NCI-H526 (cell line): ENCODE measurements around the gene IL12RB2.
"Not testable (repeated sequence)": the region's sequence is repeated elsewhere in the genome, so short reads cannot be mapped to it uniquely, and the experiment has no call there.

ENCODE experiments used
- DNase-seq, 2 experiments: peaks; one replicate each; lab custom pipeline; 2025; lab: John Stamatoyannopoulos, UW

Gene IL12RB2

DNA sequence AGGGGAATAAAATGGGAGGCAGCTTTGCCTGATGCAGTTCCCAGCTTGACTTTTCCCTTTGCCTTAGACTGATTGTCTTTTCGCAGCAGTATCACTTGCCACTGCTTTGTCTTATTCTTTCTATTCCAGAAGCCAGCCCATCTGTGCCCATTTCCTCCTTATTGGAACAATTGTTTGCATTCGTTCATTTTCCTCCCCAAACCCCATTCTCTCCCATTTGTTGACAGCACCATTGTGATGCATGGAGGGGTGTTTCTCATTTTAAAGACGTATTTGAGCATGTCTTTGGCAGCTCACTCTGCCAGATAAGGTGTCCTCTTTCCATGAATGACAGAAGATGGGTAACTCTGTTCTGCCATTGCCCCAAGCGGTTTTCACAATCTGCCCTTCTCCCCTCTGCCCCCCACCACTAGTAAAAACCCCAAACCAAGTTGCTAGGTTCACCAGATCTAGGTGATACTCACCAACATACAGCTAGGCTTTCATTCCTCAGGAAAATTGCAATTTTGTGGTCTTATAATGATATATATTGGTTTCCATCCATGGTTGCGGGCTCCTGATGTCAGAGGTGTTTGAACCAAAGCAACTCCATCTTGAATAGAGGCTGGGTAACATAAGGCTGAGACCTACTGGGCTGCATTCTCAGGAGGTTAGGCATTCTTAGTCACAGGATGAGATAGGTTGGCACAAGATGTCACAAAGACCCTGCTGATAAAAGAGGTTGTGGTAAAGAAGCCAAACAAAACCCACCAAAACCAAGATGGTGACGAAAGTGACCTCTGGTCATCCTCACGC, 91.7 kb downstream of the IL12RB2 start:
- DNase-seq = no peak

- DNase-seq = not testable (repeated sequence)
These were observed 92.5 kb downstream of the IL12RB2 start for GRCh38 chr1:67400029-67400786.

GRCh38 chr1:67401443-67401842, 93.8 kb downstream of the IL12RB2 start:
- DNase-seq = no peak

DNA sequence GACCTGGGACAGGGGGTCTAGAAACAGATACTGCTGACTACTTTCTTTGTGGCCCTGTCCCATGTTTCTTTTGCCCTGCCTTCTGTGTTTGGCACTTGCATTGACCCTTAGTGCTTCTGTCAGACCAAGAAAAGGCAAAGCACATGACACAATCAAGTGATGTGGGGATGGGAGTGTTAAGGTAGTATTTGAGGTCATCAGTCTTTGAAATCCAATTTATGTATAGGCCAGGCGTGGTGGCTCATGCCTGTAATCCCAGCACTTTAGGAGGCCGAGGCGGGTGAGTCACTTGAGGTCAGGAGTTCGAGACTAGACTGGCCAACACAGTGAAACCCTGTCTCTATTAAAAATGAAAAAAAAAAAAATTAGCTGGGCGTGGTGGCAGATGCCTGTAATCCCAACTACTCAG, 96.5 kb downstream of the IL12RB2 start:
- no peak for DNase-seq

DNA sequence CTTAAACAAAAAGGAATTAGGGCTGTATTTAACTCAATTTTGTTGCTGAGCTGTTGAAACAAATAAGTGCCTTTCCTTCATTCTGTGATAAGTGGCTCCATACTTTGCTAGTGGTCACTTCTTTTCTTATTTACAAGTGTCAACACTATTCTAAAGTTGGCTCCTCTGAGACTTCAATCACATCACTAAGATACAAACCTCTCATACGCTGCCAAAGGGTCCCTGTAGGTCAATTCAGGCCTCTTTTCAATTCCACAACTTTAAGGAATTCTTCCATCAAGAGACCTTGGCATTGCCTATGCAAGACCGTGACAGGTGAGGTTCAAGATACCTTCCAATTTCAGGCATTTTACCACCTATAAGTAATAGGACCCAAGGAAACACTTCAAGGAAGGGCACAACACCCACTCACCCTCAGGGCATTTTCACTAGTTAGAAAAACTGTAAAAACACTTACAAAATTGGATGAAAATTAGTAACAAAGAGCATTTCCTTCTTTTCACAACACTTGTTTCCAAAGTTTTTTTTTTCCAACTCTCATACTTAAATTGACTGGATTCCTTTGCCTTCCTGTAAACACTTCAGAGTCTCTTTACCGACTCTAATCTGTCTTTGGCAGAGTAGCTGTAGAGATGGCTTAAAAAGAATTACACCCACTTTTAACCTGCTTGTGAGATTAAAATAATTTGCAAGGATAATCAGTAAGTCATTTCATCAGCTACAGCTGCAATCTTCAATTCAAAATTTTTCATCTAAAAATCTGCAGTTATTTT, 98.0 kb downstream of the IL12RB2 start:
- no peak for DNase-seq

GRCh38 chr1:67407498-67407897, 99.8 kb downstream of the IL12RB2 start:
- DNase-seq = no peak

- DNase-seq = no peak
These were observed 100.5 kb downstream of the IL12RB2 start for GRCh38 chr1:67408148-67408547.

DNA sequence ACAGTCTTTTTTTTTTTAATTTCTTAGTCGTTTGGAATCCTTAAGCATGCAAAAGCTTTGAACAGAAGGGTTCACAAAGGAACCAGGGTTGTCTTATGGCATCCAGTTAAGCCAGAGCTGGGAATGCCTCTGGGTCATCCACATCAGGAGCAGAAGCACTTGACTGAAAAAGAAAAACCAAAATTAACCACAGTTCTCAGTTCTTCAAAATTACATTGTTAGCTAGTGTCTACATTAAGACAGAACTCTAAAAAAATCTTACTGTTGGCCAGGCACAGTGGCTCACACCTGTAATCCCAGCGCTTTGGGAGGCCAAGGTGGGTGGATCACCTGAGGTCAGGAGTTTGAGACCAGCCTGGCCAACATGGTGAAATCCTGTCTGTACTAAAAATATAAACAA, 105.4 kb downstream of the IL12RB2 start:
- not testable (repeated sequence) for DNase-seq

DNA sequence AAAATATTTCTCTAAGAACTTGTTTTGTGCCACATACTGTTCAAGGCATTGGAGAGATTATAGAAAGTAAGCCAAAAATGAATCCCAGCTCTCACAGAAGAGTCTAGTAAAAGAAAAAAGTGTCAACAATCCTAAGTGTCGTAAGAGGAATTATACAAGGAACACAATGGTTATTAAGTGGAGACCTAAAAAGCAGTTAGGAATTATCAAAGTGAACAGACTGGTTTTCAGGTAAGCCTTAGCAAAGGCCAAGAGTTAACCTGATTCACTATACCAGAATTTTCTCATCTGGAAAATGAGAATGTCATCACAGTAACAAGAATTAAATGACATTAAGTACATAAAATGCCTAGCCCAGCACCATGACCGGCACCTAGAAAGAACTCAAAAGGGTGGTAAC, 106.9 kb downstream of the IL12RB2 start:
- no peak for DNase-seq

- no peak for DNase-seq
These were observed 107.4 kb downstream of the IL12RB2 start for GRCh38 chr1:67415041-67415440.

GRCh38 chr1:67417733-67418132, 110.1 kb downstream of the IL12RB2 start:
- not testable (repeated sequence) for DNase-seq

DNA sequence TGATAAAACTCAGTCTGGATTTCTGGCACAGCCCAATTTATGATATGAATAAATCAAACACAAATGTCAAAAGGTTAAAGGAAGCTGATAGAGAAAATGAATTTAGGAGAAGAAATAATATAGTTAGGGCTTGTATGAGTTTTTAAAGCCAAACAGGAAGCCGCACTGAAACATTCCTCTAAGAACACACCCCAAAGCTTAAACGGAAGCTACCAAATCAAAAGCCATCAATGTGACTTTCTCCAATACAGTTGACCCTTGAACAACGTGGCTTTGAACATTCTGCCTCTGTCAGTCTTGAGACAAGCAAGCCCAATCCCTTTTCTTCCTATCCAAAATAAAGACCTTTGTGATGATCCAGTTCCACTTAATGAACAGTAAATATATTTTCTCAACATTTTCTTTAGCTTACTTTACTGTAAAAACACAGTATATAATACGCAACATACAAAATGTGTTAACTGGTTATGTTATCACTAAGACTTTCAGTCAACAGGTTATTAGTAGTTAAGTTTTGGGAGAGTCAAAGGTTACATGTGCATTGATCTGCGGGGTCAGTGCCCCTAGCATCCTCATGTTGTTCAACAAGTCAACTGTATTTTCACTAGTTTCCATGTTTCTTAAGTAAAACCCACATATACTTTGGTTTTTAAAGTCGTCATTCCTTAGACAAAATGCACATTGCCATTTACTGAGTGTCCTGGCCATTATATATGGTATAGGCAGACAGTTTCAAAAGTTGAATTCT, 111.3 kb downstream of the IL12RB2 start:
- no peak for DNase-seq

GRCh38 chr1:67420835-67421492, 113.3 kb downstream of the IL12RB2 start:
- no peak for DNase-seq

DNA sequence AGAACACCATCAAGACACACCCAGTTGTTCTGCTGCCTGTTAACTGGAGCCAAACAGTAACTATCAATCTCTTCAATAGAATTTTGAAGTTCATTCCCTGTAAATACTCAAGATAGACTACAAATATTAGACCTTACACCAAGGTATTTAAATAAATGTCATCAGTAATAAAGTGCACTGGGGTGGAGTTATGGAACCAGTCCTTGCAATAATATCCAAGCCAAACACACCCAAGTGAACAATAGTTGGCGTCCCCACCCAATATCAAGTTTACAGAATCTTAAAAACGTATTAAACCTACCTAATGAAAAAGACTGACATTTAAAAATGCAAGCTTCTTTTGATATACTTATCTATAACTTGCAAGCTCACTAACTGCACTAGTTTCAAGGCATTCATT, 119.8 kb downstream of the IL12RB2 start:
- DNase-seq = no peak

- DNase-seq = no peak
These were observed 120.3 kb downstream of the IL12RB2 start for GRCh38 chr1:67427947-67428346.

- peak in 1 of 2 experiments; percentile 32 for DNase-seq
These were observed 121.4 kb downstream of the IL12RB2 start for GRCh38 chr1:67429011-67429527.

- peak in 1 of 2 experiments; percentile 52 for DNase-seq
These were observed 122.1 kb downstream of the IL12RB2 start for GRCh38 chr1:67429528-67430357.

- DNase-seq = peak; percentile 98 to 99
These were observed 122.9 kb downstream of the IL12RB2 start, which contains the start of gene SERBP1 for GRCh38 chr1:67430358-67431155. Gene SERBP1 (minus strand): TSS chr1:67430402. CDS start chr1:67430300, 102 bp downstream.

DNA sequence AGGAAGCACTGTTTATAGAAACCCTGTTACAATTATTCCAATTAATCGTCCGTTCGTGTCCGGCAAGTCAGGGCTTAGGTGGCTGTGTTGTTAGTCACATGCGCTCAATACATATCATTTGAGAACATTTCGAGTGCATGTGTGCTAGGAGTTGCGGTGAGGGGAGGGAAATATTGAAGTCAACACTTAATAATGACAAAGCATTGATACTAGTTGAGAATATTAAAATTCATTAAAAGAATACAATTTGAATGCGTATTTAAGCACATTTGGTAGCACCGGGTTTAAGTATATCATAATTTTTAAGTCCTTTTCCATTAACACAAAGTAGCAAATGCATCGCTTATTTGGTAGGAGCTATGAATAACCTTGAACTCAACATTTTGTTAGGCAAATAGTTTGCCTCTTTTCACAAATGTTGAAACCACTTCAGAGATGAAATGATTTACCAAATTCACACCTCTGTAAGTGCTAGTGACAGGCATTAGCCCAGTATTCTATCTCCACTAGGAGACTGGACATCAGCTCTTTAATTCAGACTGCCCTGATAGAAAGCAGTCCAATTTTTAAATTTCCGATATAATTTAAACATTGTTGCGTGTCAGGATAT, 123.6 kb downstream of the IL12RB2 start:
- DNase-seq = no peak
